Activated CD4-positive, alpha-beta memory T cell treated with anti-CD3 and anti-CD28 coated beads, Interleukin-2, amount 10 ng/mL, durations not matched to agents 7 days and 5 days (primary cell): ENCODE measurements around the gene TENM4. TPM values are rescaled to one million over a fixed set of nuclear protein-coding genes. Genes with fewer than 3 reads are reported as not detected.

Experiments
- CTCF ChIA-PET: fragments of 350-600 bp; sonication (Branson Sonifier 250); formaldehyde crosslinking; loops from one replicate; lab custom pipeline; 2021; ENCODE audit warnings: antibody characterized with exemption, inconsistent platforms; lab: Charles Lee
- POLR2A ChIA-PET: fragments of 350-600 bp; sonication (Branson Sonifier 250); formaldehyde crosslinking; loops from one replicate; lab custom pipeline; 2021; ENCODE audit warnings: antibody characterized with exemption; lab: Charles Lee
- DNase-seq: peaks from one replicate; pipeline ENCODE4 v3.0.0-alpha.2; 2020
- H3K27ac Mint-ChIP-seq: one replicate; pipeline ENCODE4 v1.8.0; 2021; ENCODE audit warnings: mild to moderate bottlenecking, mixed read lengths
- H3K27me3 Mint-ChIP-seq: one replicate; pipeline ENCODE4 v1.8.0; 2021; ENCODE audit warnings: mixed read lengths
- H3K36me3 Mint-ChIP-seq: one replicate; pipeline ENCODE4 v1.8.0; 2021; ENCODE audit warnings: low read depth, mixed read lengths
- H3K4me1 Mint-ChIP-seq: one replicate; pipeline ENCODE4 v1.8.0; 2021; ENCODE audit warnings: mixed read lengths
- H3K4me3 Mint-ChIP-seq: one replicate; pipeline ENCODE4 v1.8.0; 2021; ENCODE audit warnings: mild to moderate bottlenecking, mixed read lengths
- H3K9me3 Mint-ChIP-seq: one replicate; pipeline ENCODE4 v1.8.0; 2021; ENCODE audit warnings: mixed read lengths
- total RNA-seq, 2 experiments: library from RNA; stranded (reverse); gene quantifications; one replicate each; pipeline ENCODE4 v1.2.3, GENCODE V29; 2021

Gene TENM4
- total RNA-seq, 2 experiments from 2014 or later: not detected

DNA sequence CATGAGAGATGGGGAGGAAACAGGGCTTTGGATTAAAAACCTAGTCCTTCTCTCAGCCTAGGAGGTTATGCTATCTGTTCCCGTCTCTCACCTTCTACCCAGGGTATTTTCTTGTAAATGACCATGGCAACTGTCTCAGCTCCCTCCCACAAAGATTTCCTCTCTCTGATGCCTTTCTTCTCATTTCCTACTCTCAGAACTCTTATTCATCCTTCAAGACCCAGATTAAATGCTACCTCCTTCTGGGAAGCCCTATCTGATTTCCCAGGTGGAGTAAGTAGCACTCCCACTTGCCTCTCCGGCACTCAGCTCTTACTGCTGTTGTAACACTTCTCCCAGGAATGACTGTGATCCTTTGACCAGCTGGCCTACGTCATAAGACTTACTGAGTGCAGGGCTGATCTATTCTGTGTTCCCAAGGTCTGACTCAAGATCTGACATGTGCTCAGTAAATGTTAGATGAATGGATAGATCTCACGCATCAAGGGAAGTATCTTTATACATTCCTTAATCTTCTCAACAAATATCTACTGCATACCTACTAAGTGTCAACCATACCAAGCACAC, 175.0 kb downstream of the TENM4 start:
- Mint-ChIP-seq H3K27me3 (no peaks in the 10 kb centered on the region), H3K4me3 (no peak overlapping the region), H3K4me1 (no peaks in the 10 kb centered on the region), H3K36me3 (no peaks in the 10 kb centered on the region), H3K9me3 (peaks cover 2% of the 10 kb centered on the region), H3K27ac (no peak overlapping the region)
- CTCF ChIA-PET: no interaction called here
- POLR2A ChIA-PET: no interaction called here
- no peak for DNase-seq

DNA sequence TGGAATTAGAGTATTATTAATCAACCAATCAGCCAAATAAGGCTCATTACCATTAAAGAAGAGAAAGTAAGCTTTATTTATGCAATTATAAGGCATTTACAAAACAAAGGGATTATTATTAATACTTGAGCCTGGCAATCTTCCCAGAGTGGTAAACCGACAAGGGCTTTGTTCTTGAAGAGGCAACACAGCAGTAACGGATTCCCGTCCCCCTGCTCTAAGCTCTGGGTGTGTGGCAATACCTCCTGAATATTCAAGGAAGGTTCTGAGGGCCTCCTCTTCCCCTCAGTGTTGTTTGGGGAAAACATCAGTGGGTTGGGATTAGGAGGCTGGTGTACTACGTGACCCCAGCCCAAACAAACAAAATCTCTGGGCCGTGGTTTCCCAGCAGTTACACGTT, 176.5 kb downstream of the TENM4 start:
- H3K4me1 Mint-ChIP-seq: no peaks in the 10 kb centered on the region
- ChIA-PET CTCF (no interaction called here), POLR2A (no interaction called here)
- H3K27ac Mint-ChIP-seq: no peak overlapping the region
- no peak for DNase-seq
- H3K4me3 Mint-ChIP-seq: no peak overlapping the region
- no peaks in the 10 kb centered on the region for H3K27me3 Mint-ChIP-seq
- H3K9me3 Mint-ChIP-seq: peaks cover 6% of the 10 kb centered on the region
- H3K36me3 Mint-ChIP-seq: no peaks in the 10 kb centered on the region

DNA sequence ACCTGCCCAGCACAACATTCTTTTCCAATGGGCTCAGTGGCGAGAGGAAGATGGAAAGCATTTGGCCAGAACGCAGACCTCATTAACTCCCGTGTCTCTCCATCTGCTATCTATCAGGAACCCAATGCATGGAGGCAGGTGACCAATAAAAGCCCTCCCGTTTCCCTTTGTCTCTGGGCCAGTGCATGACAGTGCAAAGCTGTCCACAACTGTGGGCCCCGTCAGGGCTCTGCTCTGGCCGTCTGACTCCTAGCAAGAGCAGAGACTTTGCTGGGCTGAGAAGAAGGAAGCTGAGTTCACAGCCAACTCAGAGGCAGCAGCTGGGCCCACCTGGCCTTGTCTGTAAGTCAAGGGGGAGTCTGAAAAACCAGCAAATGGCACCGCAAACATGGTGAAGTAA, 177.8 kb downstream of the TENM4 start:
- ChIA-PET CTCF (no interaction called here), POLR2A (no interaction called here)
- Mint-ChIP-seq H3K9me3 (peaks cover 7% of the 10 kb centered on the region), H3K4me1 (no peaks in the 10 kb centered on the region), H3K4me3 (no peak overlapping the region), H3K27ac (no peak overlapping the region), H3K36me3 (no peaks in the 10 kb centered on the region), H3K27me3 (no peaks in the 10 kb centered on the region)
- no peak for DNase-seq

GRCh38 chr11:79262221-79262620, 178.6 kb downstream of the TENM4 start:
- Mint-ChIP-seq H3K4me3 (no peak overlapping the region), H3K27me3 (no peaks in the 10 kb centered on the region), H3K27ac (no peak overlapping the region), H3K36me3 (no peaks in the 10 kb centered on the region), H3K9me3 (peaks cover 7% of the 10 kb centered on the region), H3K4me1 (no peaks in the 10 kb centered on the region)
- no peak for DNase-seq
- CTCF ChIA-PET: no interaction called here
- POLR2A ChIA-PET: no interaction called here

- POLR2A ChIA-PET: no interaction called here
- no peaks in the 10 kb centered on the region for H3K4me1 Mint-ChIP-seq
Observed at GRCh38 chr11:79261684-79262083, 179.1 kb downstream of the TENM4 start.

DNA sequence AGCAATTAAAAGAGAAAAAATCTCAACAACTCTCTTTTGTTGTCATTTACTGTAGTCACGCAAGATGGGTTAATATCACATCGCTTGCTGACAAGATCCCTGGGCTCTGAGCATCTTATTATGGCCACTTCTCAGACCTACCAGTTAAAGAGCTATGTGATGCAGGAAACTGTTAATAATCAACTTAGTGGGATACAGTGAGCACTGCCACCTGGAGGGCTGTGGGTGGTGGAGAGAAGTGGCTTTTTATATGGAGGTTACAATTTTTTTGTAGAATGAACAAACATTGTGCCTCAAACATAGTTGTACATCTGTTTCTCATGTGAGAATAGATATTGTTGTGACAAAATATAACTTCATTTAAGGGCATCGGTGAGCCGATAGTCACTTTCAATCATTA, 181.0 kb downstream of the TENM4 start:
- Mint-ChIP-seq H3K4me1 (no peaks in the 10 kb centered on the region), H3K9me3 (peaks cover 7% of the 10 kb centered on the region), H3K4me3 (no peak overlapping the region), H3K27ac (no peak overlapping the region), H3K36me3 (no peaks in the 10 kb centered on the region), H3K27me3 (no peaks in the 10 kb centered on the region)
- DNase-seq: no peak
- CTCF ChIA-PET: no interaction called here
- POLR2A ChIA-PET: no interaction called here

More at GRCh38 chr11:79261684-79262083, 179.1 kb downstream of the TENM4 start:
- H3K27ac Mint-ChIP-seq: no peak overlapping the region
- no peaks in the 10 kb centered on the region for H3K36me3 Mint-ChIP-seq
- H3K4me3 Mint-ChIP-seq: no peak overlapping the region
- CTCF ChIA-PET: no interaction called here
- H3K9me3 Mint-ChIP-seq: peaks cover 7% of the 10 kb centered on the region
- no peak for DNase-seq
- no peaks in the 10 kb centered on the region for H3K27me3 Mint-ChIP-seq

DNA sequence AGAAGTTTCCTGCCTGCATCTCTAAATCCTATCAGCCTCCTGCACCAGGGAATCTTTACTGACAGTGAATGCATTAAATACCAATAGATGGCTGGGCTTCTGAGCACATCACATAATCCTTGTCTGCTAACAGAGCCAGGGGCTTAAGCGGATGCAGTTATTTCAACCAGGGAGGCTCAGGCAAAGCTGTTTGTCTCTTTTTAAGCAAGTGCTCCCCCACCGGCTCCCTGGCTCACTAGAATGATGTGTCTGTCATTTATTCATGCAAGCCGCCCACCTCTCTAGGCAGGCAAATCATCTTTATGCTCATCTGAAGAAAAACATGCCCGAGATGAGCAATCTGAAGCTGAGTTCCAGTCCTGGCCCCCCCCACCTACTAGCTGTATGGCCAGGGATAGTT, 182.3 kb downstream of the TENM4 start:
- Mint-ChIP-seq H3K36me3 (no peaks in the 10 kb centered on the region), H3K27me3 (no peaks in the 10 kb centered on the region), H3K27ac (no peak overlapping the region), H3K9me3 (peaks cover 7% of the 10 kb centered on the region), H3K4me3 (no peak overlapping the region), H3K4me1 (no peaks in the 10 kb centered on the region)
- ChIA-PET CTCF (no interaction called here), POLR2A (no interaction called here)
- DNase-seq: no peak

GRCh38 chr11:79255965-79256364, 184.9 kb downstream of the TENM4 start:
- CTCF ChIA-PET: interaction anchor here (0.8 kb wide), 1 partner anchor 611 kb away, joined by 3 read pairs; no protein-coding TSS in a partner anchor

DNA sequence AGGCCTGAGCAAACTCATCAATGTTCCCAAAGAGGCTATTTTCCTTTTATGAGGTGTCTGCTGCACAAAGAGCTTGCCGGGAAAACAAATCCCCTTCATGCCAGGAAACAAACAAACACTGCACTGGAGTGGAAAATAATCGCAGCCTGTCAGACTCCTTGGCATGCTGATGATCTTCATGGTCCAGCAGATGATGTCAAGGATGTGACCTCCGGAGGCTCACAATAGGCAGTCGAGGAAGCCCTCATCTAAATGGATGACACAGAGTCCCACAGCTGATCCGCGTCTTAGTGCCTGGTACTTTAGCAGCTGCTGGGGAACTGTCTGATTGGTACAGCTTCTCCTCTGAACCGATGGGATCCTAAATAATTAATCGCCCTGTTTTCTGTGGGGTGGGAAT, 187.6 kb downstream of the TENM4 start:
- H3K27ac Mint-ChIP-seq: no peak overlapping the region
- no peaks in the 10 kb centered on the region for H3K4me1 Mint-ChIP-seq
- CTCF ChIA-PET: no interaction called here
- no peak overlapping the region for H3K4me3 Mint-ChIP-seq
- POLR2A ChIA-PET: no interaction called here
- H3K36me3 Mint-ChIP-seq: no peaks in the 10 kb centered on the region
- no peak for DNase-seq
- no peaks in the 10 kb centered on the region for H3K27me3 Mint-ChIP-seq
- H3K9me3 Mint-ChIP-seq: peaks cover 4% of the 10 kb centered on the region

More at GRCh38 chr11:79255965-79256364, 184.9 kb downstream of the TENM4 start:
- H3K4me1 Mint-ChIP-seq: no peaks in the 10 kb centered on the region
- no peak for DNase-seq
- H3K27ac Mint-ChIP-seq: no peak overlapping the region
- H3K4me3 Mint-ChIP-seq: no peak overlapping the region
- H3K36me3 Mint-ChIP-seq: no peaks in the 10 kb centered on the region
- H3K9me3 Mint-ChIP-seq: peaks cover 10% of the 10 kb centered on the region
- H3K27me3 Mint-ChIP-seq: no peaks in the 10 kb centered on the region
- POLR2A ChIA-PET: no interaction called here

GRCh38 chr11:79249295-79249993, 191.4 kb downstream of the TENM4 start:
- ChIA-PET CTCF (no interaction called here), POLR2A (no interaction called here)
- Mint-ChIP-seq H3K9me3 (peaks cover 4% of the 10 kb centered on the region), H3K36me3 (no peaks in the 10 kb centered on the region), H3K4me3 (no peak overlapping the region), H3K27me3 (no peaks in the 10 kb centered on the region), H3K4me1 (no peaks in the 10 kb centered on the region), H3K27ac (no peak overlapping the region)
- DNase-seq: no peak

GRCh38 chr11:79244798-79245197, 196.0 kb downstream of the TENM4 start:
- CTCF ChIA-PET: no interaction called here
- no peaks in the 10 kb centered on the region for H3K27me3 Mint-ChIP-seq
- H3K4me1 Mint-ChIP-seq: no peaks in the 10 kb centered on the region
- no peaks in the 10 kb centered on the region for H3K36me3 Mint-ChIP-seq
- H3K27ac Mint-ChIP-seq: no peak overlapping the region
- no peak overlapping the region for H3K4me3 Mint-ChIP-seq
- POLR2A ChIA-PET: no interaction called here
- H3K9me3 Mint-ChIP-seq: no peaks in the 10 kb centered on the region
- no peak for DNase-seq

DNA sequence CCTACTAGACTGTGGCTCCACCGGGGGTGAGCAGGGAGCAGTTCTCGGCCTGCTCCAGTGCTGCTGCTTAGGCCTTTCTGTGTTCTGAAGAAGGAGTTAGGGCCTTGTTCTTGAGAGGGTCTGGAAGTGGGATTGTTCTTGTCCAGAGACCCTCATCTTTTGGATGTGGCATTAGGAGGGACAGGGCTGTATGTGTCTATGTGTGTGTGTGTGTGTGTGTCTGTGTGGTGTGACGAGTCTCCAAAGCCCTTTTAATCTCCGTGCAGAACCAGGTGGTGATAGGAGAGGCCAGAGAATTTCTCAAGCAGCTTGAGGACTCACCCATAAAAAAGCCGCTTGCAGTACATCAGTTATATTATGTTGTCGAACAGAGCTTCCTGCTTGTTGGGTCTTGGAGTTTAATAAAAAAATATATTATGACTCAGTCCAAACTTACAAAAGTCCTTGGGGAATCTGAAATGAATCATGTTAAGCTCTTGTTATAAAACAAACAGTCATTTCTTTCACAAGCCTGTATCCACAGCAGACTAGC, 196.5 kb downstream of the TENM4 start:
- H3K27me3 Mint-ChIP-seq: no peaks in the 10 kb centered on the region
- no peak overlapping the region for H3K27ac Mint-ChIP-seq
- no peak for DNase-seq
- no peaks in the 10 kb centered on the region for H3K4me1 Mint-ChIP-seq
- no peaks in the 10 kb centered on the region for H3K9me3 Mint-ChIP-seq
- CTCF ChIA-PET: no interaction called here
- H3K36me3 Mint-ChIP-seq: no peaks in the 10 kb centered on the region
- POLR2A ChIA-PET: no interaction called here
- no peak overlapping the region for H3K4me3 Mint-ChIP-seq

DNA sequence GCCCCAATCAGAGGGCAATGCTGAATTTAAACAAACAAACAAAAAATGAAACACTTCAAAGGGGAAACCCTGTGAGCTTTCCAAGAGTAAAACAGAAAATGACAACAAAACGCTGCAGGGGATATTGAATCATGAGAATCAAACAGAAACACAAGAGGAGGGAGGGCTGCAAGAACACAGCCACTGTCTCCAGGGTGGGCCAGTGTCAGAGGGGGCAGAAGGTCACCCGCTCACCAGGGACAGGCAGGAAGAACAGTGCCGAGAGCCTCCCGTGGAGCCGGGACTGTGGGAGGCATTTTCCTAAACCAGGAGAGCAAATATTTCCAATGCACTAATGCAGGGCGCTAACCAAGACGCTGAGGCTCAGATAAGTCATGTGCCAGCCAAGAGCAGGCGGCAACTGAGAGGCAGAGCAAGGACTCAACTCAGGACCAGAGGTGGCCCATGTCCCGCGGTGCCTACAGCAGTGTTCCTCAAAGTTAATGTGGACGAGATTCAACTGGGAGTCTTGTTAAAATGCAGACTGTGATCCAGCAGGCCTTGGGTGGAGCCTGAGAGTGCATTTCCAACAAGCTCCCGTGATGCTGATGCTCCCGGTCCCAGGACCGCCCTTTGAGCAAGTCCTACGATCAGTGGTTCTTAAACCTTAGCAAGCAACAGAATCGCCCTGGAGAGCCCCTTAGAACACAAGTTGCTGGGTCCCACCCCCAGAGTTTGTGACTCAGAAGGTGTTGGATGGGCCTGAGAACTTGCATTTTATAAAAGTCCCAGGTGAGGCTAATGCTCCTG, 197.2 kb downstream of the TENM4 start:
- Mint-ChIP-seq H3K9me3 (no peaks in the 10 kb centered on the region), H3K4me3 (no peak overlapping the region), H3K36me3 (no peaks in the 10 kb centered on the region), H3K4me1 (no peaks in the 10 kb centered on the region), H3K27ac (no peak overlapping the region), H3K27me3 (no peaks in the 10 kb centered on the region)
- ChIA-PET CTCF (no interaction called here), POLR2A (no interaction called here)
- no peak for DNase-seq
